ENCODE data around the gene PLPPR2.

- TF ChIP-seq POLR2A (IDR thresholded peaks at IDR 0.05; ENCODE audit: low read length) (no peak), GATA1 (IDR thresholded peaks at IDR 0.05; ENCODE audit: low read depth, low read length) (no peak)
Measured at GRCh38 chr19:11373885-11374432, 18.7 kb downstream of the PLPPR2 start.
